Lower leg skin (tissue), 4 donors: ENCODE results near the gene STAT3. TPM values are rescaled to one million over a fixed set of nuclear protein-coding genes. Genes with fewer than 3 reads are reported as not detected.
"Not testable (repeated sequence)": the region's sequence is repeated elsewhere in the genome, so short reads cannot be mapped to it uniquely, and the experiment has no call there.

Experiments
- DNase-seq, 2 donors: peaks; one replicate each; pipeline ENCODE4 v3.0.0-alpha.2; 2019; ENCODE audit warnings: low spot score in 2 of 2
- H3K4me3 ChIP-seq: fragments of 200-600 bp; sonication (generic); 2 replicates; pipeline ENCODE4 v1.5.1; 2017; ENCODE audit warnings: mild to moderate bottlenecking, low read depth; ENCODE audit not compliant: poor library complexity, severe bottlenecking
- CTCF ChIP-seq, 3 donors: fragments of 450-650 bp; IDR thresholded peaks; one replicate each; pipeline ENCODE4 v1.5.1; 2016; ENCODE audit warnings: antibody characterized with exemption in 3 of 3, mild to moderate bottlenecking in 3 of 3, moderate library complexity in 2 of 3
- POLR2A ChIP-seq, 2 donors: fragments of 450-650 bp; IDR thresholded peaks; one replicate each; pipeline ENCODE4 v1.6.1; 2016 to 2017; ENCODE audit warnings: antibody characterized with exemption in 2 of 2, mild to moderate bottlenecking in 1 of 2, moderate library complexity in 1 of 2
- WGBS, 2 donors: methylation state at CpG; one replicate each; pipeline ENCODE4 v1.1.5; 2018; 5-methylcytosine and 5-hydroxymethylcytosine counted together
- intact Hi-C: fragments of 100-400 bp; cut with DNase I; formaldehyde crosslinking; loops from one replicate; pipeline ENCODE4 v1.15.0; 2023; ENCODE audit warnings: low total_unique reads
- total RNA-seq, 4 donors: library from RNA; depleted of rRNA; stranded (reverse); fragments of >200 nt; gene quantifications; one replicate each; pipeline ENCODE4 v1.1.0, GENCODE V29; 2016

The STAT3 gene
- total RNA-seq, 4 donors from 2014 or later, result 109 to 149 (median 124) TPM

- TF ChIP-seq POLR2A (IDR thresholded peaks at IDR 0.05), result no peak
- TF ChIP-seq CTCF (IDR thresholded peaks at IDR 0.05), result no peak
- H3K4me3 ChIP-seq, result no peak overlapping the region
- intact Hi-C loops, result no loop called here
- DNase-seq, result no peak
- 59 to 83% methylated on average over 4 of the region's 4 CpGs for WGBS, 2 donors
Measured at GRCh38 chr17:42270170-42270535, 118.1 kb downstream of the STAT3 start.

GRCh38 chr17:42268236-42268635, 120.0 kb downstream of the STAT3 start:
- TF ChIP-seq POLR2A (IDR thresholded peaks at IDR 0.05) (no peak), CTCF (IDR thresholded peaks at IDR 0.05) (no peak)
- no peak for DNase-seq
- H3K4me3 ChIP-seq, result no peak overlapping the region
- 87% methylated on average over 5 of the region's 5 CpGs for WGBS, 2 donors
- intact Hi-C loops, result no loop called here

GRCh38 chr17:42266918-42267766, 121.1 kb downstream of the STAT3 start:
- no peak for TF ChIP-seq CTCF (IDR thresholded peaks at IDR 0.05)
- no peak for TF ChIP-seq POLR2A (IDR thresholded peaks at IDR 0.05)
- 72 to 75% methylated on average over 9 of the region's 9 CpGs for WGBS, 2 donors
- DNase-seq, result no peak
- H3K4me3 ChIP-seq, result no peak overlapping the region
- intact Hi-C loops, result no loop called here

GRCh38 chr17:42266462-42266861, 121.8 kb downstream of the STAT3 start:
- no peak for DNase-seq
- WGBS, 2 donors, result 80 to 89% methylated on average over 2 of the region's 2 CpGs
- intact Hi-C loops, result no loop called here
- no peak overlapping the region for H3K4me3 ChIP-seq
- TF ChIP-seq CTCF (IDR thresholded peaks at IDR 0.05) (no peak), POLR2A (IDR thresholded peaks at IDR 0.05) (no peak)

- WGBS, 2 donors, result 90 to 100% methylated on average over 2 to 3 of the region's 4 CpGs
- DNase-seq, H3K4me3 ChIP-seq, intact Hi-C loops: not testable (repeated sequence)
Measured at GRCh38 chr17:42264366-42264765, 123.9 kb downstream of the STAT3 start.

Other genes with a start within 250 kb of the STAT3 start
- 100 to 1,000 TPM in 1 of 4 donors, 10 to 100 TPM in 3; 74.0 to 104 (median 87.4) TPM for gene RAB5C, start 233.5 kb downstream of the STAT3 start, total RNA-seq
- not detected for gene KCNH4, start 207.3 kb downstream of the STAT3 start, total RNA-seq
- gene HCRT, start 203.0 kb downstream of the STAT3 start, total RNA-seq, result not detected
- gene GHDC, start 193.9 kb downstream of the STAT3 start, total RNA-seq, result 10 to 100 TPM; 14.6 to 51.8 (median 20.7) TPM
- 10 to 100 TPM; 40.2 to 72.4 (median 50.5) TPM for gene STAT5B, start 112.1 kb downstream of the STAT3 start, total RNA-seq
- gene STAT5A, start 99.9 kb downstream of the STAT3 start, total RNA-seq, result 10 to 100 TPM; 25.1 to 60.9 (median 48.0) TPM
- gene CAVIN1, start 34.8 kb upstream of the STAT3 start, total RNA-seq, result 100 to 1,000 TPM; 171 to 336 (median 255) TPM
- 10 to 100 TPM; 87.6 to 95.3 (median 91.3) TPM for gene ATP6V0A1, start 70.4 kb upstream of the STAT3 start, total RNA-seq
- gene NAGLU, start 147.8 kb upstream of the STAT3 start, total RNA-seq, result 10 to 100 TPM; 32.9 to 50.5 (median 36.7) TPM
- 1 to 10 TPM; 2.3 to 6.6 (median 4.6) TPM for gene HSD17B1, start 164.5 kb upstream of the STAT3 start, total RNA-seq
- 10 to 100 TPM; 32.4 to 49.5 (median 41.7) TPM for gene COASY, start 173.7 kb upstream of the STAT3 start, total RNA-seq
- gene MLX, start 178.7 kb upstream of the STAT3 start, total RNA-seq, result 10 to 100 TPM; 37.8 to 43.2 (median 39.3) TPM
- gene PSMC3IP, start 189.3 kb upstream of the STAT3 start, total RNA-seq, result 1 to 10 TPM in 2 of 4 donors, under 1 TPM in 2; 0.67 to 3.6 (median 1.8) TPM
- gene RETREG3, start 220.9 kb upstream of the STAT3 start, total RNA-seq, result 100 to 1,000 TPM in 1 of 4 donors, 10 to 100 TPM in 3; 69.4 to 106 (median 84.3) TPM
- 10 to 100 TPM; 54.4 to 61.1 (median 56.7) TPM for gene TUBG1, start 221.2 kb upstream of the STAT3 start, total RNA-seq